Liver (tissue), 9 donors: ENCODE data around the gene OTX2. TPM values are rescaled to one million over a fixed set of nuclear protein-coding genes. Genes with fewer than 3 reads are reported as not detected.

Experiments
- DNase-seq: peaks from one replicate; pipeline ENCODE4 v3.0.0-alpha.2; 2017; ENCODE audit warnings: low spot score
- H3K27ac ChIP-seq, 2 donors: one replicate each; pipeline ENCODE4 v1.7.0; 2013; ENCODE audit warnings: inconsistent platforms in 2 of 2, low read length in 2 of 2, control low read depth in 1 of 2, low read depth in 1 of 2, mild to moderate bottlenecking in 1 of 2
- H3K27me3 ChIP-seq, 4 donors: one replicate each; pipeline versions ENCODE4 v1.6.1 to v1.7.0; 2013; ENCODE audit warnings: low read length in 3 of 4, inconsistent platforms in 1 of 4, mild to moderate bottlenecking in 1 of 4, moderate library complexity in 1 of 4; ENCODE audit not compliant: control insufficient read depth in 4 of 4, insufficient read depth in 4 of 4
- H3K36me3 ChIP-seq, 4 donors: one replicate each; pipeline versions ENCODE4 v1.6.1 to v1.7.0; 2013; ENCODE audit warnings: low read length in 3 of 4, mild to moderate bottlenecking in 3 of 4, low read depth in 1 of 4, moderate library complexity in 1 of 4; ENCODE audit not compliant: control insufficient read depth in 4 of 4, insufficient read depth in 3 of 4
- H3K4me1 ChIP-seq, 4 donors: one replicate each; pipeline versions ENCODE4 v1.6.1 to v1.7.0; 2013; ENCODE audit warnings: low read length in 3 of 4, mild to moderate bottlenecking in 3 of 4, moderate library complexity in 1 of 4; ENCODE audit not compliant: control insufficient read depth in 4 of 4, insufficient read depth in 4 of 4
- H3K4me3 ChIP-seq, 3 donors: one replicate each; pipeline versions ENCODE4 v1.6.1 to v1.7.0; 2013; ENCODE audit warnings: low read length in 3 of 3, control low read depth in 1 of 3, low read depth in 1 of 3, mild to moderate bottlenecking in 1 of 3
- H3K9ac ChIP-seq, 2 donors: one replicate each; pipeline ENCODE4 v1.7.0; 2013; ENCODE audit warnings: low read length in 2 of 2, mild to moderate bottlenecking in 2 of 2, moderate library complexity in 2 of 2, control low read depth in 1 of 2, low read depth in 1 of 2
- H3K9me3 ChIP-seq, 4 donors: one replicate each; pipeline versions ENCODE4 v1.6.1 to v1.7.0; 2013; ENCODE audit warnings: low read length in 3 of 4; ENCODE audit not compliant: control insufficient read depth in 4 of 4
- EGR1 ChIP-seq, 2 donors: IDR thresholded peaks; 2 replicates each; pipeline ENCODE4 v1.6.1; 2016 to 2018; ENCODE audit warnings: antibody characterized with exemption in 2 of 2, low read depth in 2 of 2
- FOXA1 ChIP-seq: IDR thresholded peaks from 2 replicates; pipeline ENCODE4 v1.6.1; 2016; ENCODE audit warnings: antibody characterized with exemption
- FOXA2 ChIP-seq: IDR thresholded peaks from 2 replicates; pipeline ENCODE4 v1.6.1; 2016; ENCODE audit warnings: antibody characterized with exemption
- GABPA ChIP-seq, 2 donors: IDR thresholded peaks in 1 of 2; conservative IDR thresholded peaks in 1 of 2; 2 replicates each; pipeline ENCODE4 v1.6.1; 2016; ENCODE audit warnings: antibody characterized with exemption in 2 of 2, mild to moderate bottlenecking in 1 of 2, moderate library complexity in 1 of 2
- HNF4A ChIP-seq, 2 donors: conservative IDR thresholded peaks; 2 replicates each; pipeline ENCODE4 v1.6.1; 2016; ENCODE audit warnings: antibody characterized with exemption in 2 of 2, mild to moderate bottlenecking in 2 of 2
- HNF4G ChIP-seq: IDR thresholded peaks from 2 replicates; pipeline ENCODE4 v1.6.1; 2016; ENCODE audit warnings: antibody characterized with exemption
- JUND ChIP-seq, 2 donors: IDR thresholded peaks; 2 replicates each; pipeline ENCODE4 v1.6.1; 2016; ENCODE audit warnings: antibody characterized with exemption in 2 of 2
- NR2F2 ChIP-seq: IDR thresholded peaks from 2 replicates; pipeline ENCODE4 v1.6.1; 2016; ENCODE audit warnings: antibody characterized with exemption
- RAD21 ChIP-seq, 2 donors: IDR thresholded peaks; 2 replicates each; pipeline ENCODE4 v1.6.1; 2016; ENCODE audit warnings: antibody characterized with exemption in 2 of 2, mild to moderate bottlenecking in 2 of 2
- RXRA ChIP-seq, 2 donors: IDR thresholded peaks; 2 replicates each; pipeline ENCODE4 v1.6.1; 2017 to 2018; ENCODE audit warnings: antibody characterized with exemption in 2 of 2, mild to moderate bottlenecking in 1 of 2
- SP1 ChIP-seq: IDR thresholded peaks from 2 replicates; pipeline ENCODE4 v1.6.1; 2018; ENCODE audit warnings: antibody characterized with exemption, mild to moderate bottlenecking
- TAF1 ChIP-seq: conservative IDR thresholded peaks from 2 replicates; pipeline ENCODE4 v1.6.1; 2016; ENCODE audit warnings: antibody characterized with exemption, mild to moderate bottlenecking
- YY1 ChIP-seq: IDR thresholded peaks from 2 replicates; pipeline ENCODE4 v1.6.1; 2016; ENCODE audit warnings: antibody characterized with exemption, mild to moderate bottlenecking
- WGBS: extraction: QIAGEN DNeasy Blood & Tissue Kit; methylation state at CpG from one replicate; pipeline ENCODE4 v1.1.7; 2013; 5-methylcytosine and 5-hydroxymethylcytosine counted together
- polyA plus RNA-seq, 2 donors: library from polyadenylated mRNA; stranded (reverse) in 1 of 2; unstranded in 1 of 2; fragments of 200-250 nt in 1 of 2; fragments of >200 nt in 1 of 2; fragmentation: Nextera tagmentation in 1 of 2; extraction: Ambion mirVana in 1 of 2; gene quantifications; one replicate each; pipeline versions ENCODE4 v1.2.1 to v1.2.3, GENCODE V29; 2013 to 2015
- total RNA-seq, 2 donors: library from RNA; depleted of rRNA; stranded (reverse); fragments of >200 nt; gene quantifications; one replicate each; pipeline ENCODE4 v1.2.3, GENCODE V29; 2014
- TF ChIP-seq, protein P1 (sequence below): IDR thresholded peaks from 2 replicates; pipeline ENCODE4 v1.6.1; 2016; ENCODE audit warnings: antibody characterized with exemption
- TF ChIP-seq, protein P2 (sequence below): IDR thresholded peaks from 2 replicates; pipeline ENCODE4 v1.6.1; 2016; ENCODE audit warnings: antibody characterized with exemption, mild to moderate bottlenecking
- TF ChIP-seq, protein P3 (sequence below): IDR thresholded peaks from 2 replicates; pipeline ENCODE4 v1.6.1; 2016; ENCODE audit warnings: antibody characterized with exemption
- TF ChIP-seq, protein P4 (sequence below): IDR thresholded peaks from 2 replicates; pipeline ENCODE4 v1.6.1; 2016; ENCODE audit warnings: antibody characterized with exemption
- TF ChIP-seq, protein P5 (sequence below): fragments of 150-350 bp; IDR thresholded peaks from 2 replicates; pipeline ENCODE4 v1.5.1; 2017; ENCODE audit warnings: improper control_type of control experiment, low read depth, low read length; ENCODE audit not compliant: missing input control
- donor health status: healthy.
- donor health status: healthy.
- donor health status: healthy.
- donor health status: healthy.
- donor health status: healthy.

OTX2 gene
- total and polyA plus RNA-seq, 4 donors: not detected

DNA sequence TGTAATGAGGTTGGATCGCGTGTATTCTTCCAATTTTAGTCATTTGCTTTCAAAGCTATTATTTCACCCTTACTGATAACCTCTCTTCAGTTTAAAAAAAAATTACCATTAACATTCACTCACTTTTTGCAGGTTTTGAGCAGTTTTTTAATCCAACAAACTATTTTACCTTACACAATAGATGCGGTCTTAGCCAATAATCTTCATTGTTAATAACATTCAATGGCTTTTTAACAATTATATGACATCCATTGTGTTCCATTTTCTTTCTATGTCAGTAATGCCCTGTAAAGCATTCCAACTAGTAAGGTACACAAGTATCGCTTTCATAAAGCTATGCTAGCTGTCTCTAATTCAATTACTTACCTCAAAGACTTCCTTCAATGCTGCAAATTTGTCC, 18.9 kb upstream of the OTX2 start:
- WGBS: 85% methylated on average over 4 of the region's 4 CpGs
- H3K4me3 ChIP-seq: no peak overlapping the region
- DNase-seq: no peak
- H3K27ac ChIP-seq: no peak overlapping the region
- no peaks in the 10 kb centered on the region for H3K9me3 ChIP-seq
- peaks cover 0 to 12% (median 2%) of the 10 kb centered on the region in 4 donors for H3K27me3 ChIP-seq
- no peaks in the 10 kb centered on the region for H3K36me3 ChIP-seq
- H3K9ac ChIP-seq: no peak overlapping the region
- H3K4me1 ChIP-seq: no peaks in the 10 kb centered on the region
- TF ChIP-seq HNF4G: no peak
- no peak for TF ChIP-seq RAD21 (IDR thresholded peaks at IDR 0.05)
- TF ChIP-seq NR2F2: no peak
- TF ChIP-seq, protein P1, sequence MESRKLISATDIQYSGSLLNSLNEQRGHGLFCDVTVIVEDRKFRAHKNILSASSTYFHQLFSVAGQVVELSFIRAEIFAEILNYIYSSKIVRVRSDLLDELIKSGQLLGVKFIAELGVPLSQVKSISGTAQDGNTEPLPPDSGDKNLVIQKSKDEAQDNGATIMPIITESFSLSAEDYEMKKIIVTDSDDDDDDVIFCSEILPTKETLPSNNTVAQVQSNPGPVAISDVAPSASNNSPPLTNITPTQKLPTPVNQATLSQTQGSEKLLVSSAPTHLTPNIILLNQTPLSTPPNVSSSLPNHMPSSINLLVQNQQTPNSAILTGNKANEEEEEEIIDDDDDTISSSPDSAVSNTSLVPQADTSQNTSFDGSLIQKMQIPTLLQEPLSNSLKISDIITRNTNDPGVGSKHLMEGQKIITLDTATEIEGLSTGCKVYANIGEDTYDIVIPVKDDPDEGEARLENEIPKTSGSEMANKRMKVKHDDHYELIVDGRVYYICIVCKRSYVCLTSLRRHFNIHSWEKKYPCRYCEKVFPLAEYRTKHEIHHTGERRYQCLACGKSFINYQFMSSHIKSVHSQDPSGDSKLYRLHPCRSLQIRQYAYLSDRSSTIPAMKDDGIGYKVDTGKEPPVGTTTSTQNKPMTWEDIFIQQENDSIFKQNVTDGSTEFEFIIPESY: no peak
- TF ChIP-seq, protein P2, sequence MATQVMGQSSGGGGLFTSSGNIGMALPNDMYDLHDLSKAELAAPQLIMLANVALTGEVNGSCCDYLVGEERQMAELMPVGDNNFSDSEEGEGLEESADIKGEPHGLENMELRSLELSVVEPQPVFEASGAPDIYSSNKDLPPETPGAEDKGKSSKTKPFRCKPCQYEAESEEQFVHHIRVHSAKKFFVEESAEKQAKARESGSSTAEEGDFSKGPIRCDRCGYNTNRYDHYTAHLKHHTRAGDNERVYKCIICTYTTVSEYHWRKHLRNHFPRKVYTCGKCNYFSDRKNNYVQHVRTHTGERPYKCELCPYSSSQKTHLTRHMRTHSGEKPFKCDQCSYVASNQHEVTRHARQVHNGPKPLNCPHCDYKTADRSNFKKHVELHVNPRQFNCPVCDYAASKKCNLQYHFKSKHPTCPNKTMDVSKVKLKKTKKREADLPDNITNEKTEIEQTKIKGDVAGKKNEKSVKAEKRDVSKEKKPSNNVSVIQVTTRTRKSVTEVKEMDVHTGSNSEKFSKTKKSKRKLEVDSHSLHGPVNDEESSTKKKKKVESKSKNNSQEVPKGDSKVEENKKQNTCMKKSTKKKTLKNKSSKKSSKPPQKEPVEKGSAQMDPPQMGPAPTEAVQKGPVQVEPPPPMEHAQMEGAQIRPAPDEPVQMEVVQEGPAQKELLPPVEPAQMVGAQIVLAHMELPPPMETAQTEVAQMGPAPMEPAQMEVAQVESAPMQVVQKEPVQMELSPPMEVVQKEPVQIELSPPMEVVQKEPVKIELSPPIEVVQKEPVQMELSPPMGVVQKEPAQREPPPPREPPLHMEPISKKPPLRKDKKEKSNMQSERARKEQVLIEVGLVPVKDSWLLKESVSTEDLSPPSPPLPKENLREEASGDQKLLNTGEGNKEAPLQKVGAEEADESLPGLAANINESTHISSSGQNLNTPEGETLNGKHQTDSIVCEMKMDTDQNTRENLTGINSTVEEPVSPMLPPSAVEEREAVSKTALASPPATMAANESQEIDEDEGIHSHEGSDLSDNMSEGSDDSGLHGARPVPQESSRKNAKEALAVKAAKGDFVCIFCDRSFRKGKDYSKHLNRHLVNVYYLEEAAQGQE: no peak
- TF ChIP-seq HNF4A (conservative IDR thresholded peaks at IDR 0.05): no peak
- TF ChIP-seq, protein P3, sequence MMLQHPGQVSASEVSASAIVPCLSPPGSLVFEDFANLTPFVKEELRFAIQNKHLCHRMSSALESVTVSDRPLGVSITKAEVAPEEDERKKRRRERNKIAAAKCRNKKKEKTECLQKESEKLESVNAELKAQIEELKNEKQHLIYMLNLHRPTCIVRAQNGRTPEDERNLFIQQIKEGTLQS: no peak
- TF ChIP-seq, protein P4, sequence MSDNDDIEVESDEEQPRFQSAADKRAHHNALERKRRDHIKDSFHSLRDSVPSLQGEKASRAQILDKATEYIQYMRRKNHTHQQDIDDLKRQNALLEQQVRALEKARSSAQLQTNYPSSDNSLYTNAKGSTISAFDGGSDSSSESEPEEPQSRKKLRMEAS: no peak
- no peak for TF ChIP-seq GABPA (IDR thresholded peaks at IDR 0.05 in 1 of 2, conservative IDR thresholded peaks at IDR 0.05 in 1 of 2)
- no peak for TF ChIP-seq FOXA2
- no peak for TF ChIP-seq JUND (IDR thresholded peaks at IDR 0.05)
- no peak for TF ChIP-seq SP1
- TF ChIP-seq TAF1: no peak
- no peak for TF ChIP-seq YY1
- no peak for TF ChIP-seq RXRA (IDR thresholded peaks at IDR 0.05)
- TF ChIP-seq FOXA1: no peak
- TF ChIP-seq, protein P5, sequence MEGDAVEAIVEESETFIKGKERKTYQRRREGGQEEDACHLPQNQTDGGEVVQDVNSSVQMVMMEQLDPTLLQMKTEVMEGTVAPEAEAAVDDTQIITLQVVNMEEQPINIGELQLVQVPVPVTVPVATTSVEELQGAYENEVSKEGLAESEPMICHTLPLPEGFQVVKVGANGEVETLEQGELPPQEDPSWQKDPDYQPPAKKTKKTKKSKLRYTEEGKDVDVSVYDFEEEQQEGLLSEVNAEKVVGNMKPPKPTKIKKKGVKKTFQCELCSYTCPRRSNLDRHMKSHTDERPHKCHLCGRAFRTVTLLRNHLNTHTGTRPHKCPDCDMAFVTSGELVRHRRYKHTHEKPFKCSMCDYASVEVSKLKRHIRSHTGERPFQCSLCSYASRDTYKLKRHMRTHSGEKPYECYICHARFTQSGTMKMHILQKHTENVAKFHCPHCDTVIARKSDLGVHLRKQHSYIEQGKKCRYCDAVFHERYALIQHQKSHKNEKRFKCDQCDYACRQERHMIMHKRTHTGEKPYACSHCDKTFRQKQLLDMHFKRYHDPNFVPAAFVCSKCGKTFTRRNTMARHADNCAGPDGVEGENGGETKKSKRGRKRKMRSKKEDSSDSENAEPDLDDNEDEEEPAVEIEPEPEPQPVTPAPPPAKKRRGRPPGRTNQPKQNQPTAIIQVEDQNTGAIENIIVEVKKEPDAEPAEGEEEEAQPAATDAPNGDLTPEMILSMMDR: no peak

DNA sequence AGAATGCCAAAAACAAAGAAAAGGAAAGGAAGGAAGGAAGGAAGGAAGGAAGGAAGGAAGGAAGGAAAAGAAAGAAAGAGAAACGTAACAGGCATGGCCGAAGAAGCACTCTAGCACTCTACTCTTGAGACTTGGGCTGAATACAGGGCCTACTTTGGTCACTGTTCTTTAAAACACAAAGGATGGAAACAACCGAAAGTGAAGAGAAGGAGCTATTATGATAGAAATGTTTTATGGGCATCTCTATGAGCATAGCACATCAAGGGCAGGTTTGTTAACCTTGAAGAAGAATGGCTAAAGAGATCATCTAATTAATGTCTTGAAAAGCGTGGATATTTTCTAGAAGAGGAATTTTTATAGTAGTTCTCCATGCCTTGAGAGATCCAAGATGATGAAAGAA, 15.9 kb upstream of the OTX2 start:
- Histone ChIP-seq H3K9me3 (no peaks in the 10 kb centered on the region), H3K27me3 (peaks cover 0 to 8% (median 1%) of the 10 kb centered on the region in 4 donors), H3K9ac (no peak overlapping the region), H3K4me1 (no peaks in the 10 kb centered on the region), H3K4me3 (no peak overlapping the region), H3K27ac (no peak overlapping the region), H3K36me3 (no peaks in the 10 kb centered on the region)
- DNase-seq: no peak
- WGBS: 74% methylated on average over 4 of the region's 4 CpGs
- TF ChIP-seq HNF4A (conservative IDR thresholded peaks at IDR 0.05) (no peak), SP1 (no peak), HNF4G (no peak), JUND (IDR thresholded peaks at IDR 0.05) (no peak), GABPA (IDR thresholded peaks at IDR 0.05 in 1 of 2, conservative IDR thresholded peaks at IDR 0.05 in 1 of 2) (no peak), EGR1 (IDR thresholded peaks at IDR 0.05; ENCODE audit: low read depth in 2 of 2) (no peak), FOXA2 (no peak)
- TF ChIP-seq, protein P5: no peak
- TF ChIP-seq, protein P3: no peak
- TF ChIP-seq, protein P4: no peak
